Suprapubic skin (tissue), 4 donors: ENCODE data around the gene IFITM1. TPM values are rescaled to one million over a fixed set of nuclear protein-coding genes. Genes with fewer than 3 reads are reported as not detected.

Experiments used
- DNase-seq, 2 donors: peaks; one replicate each; pipeline ENCODE4 v3.0.0-alpha.2; 2019; ENCODE audit warnings: low spot score in 2 of 2
- H3K27ac ChIP-seq: fragments of 200-600 bp; sonication (generic); one replicate; pipeline ENCODE4 v1.5.1; 2019
- H3K27me3 ChIP-seq: fragments of 200-600 bp; sonication (generic); one replicate; pipeline ENCODE4 v1.5.1; 2019
- H3K36me3 ChIP-seq: fragments of 200-600 bp; sonication (generic); one replicate; pipeline ENCODE4 v1.5.1; 2019
- H3K4me1 ChIP-seq: fragments of 200-600 bp; sonication (generic); one replicate; pipeline ENCODE4 v1.5.1; 2019
- H3K4me3 ChIP-seq: fragments of 200-600 bp; sonication (generic); one replicate; pipeline ENCODE4 v1.5.1; 2019; ENCODE audit warnings: mild to moderate bottlenecking
- H3K9me3 ChIP-seq: fragments of 200-600 bp; sonication (generic); one replicate; pipeline ENCODE4 v1.5.1; 2019
- CTCF ChIP-seq, 2 donors: fragments of 200-600 bp in 1 of 2; fragments of 450-650 bp in 1 of 2; sonication (generic) in 1 of 2; IDR thresholded peaks; one replicate each; pipeline ENCODE4 v1.5.1; 2016 to 2019; ENCODE audit warnings: antibody characterized with exemption in 2 of 2, mild to moderate bottlenecking in 1 of 2, moderate library complexity in 1 of 2
- EP300 ChIP-seq: sonication (generic); formaldehyde crosslinking; IDR thresholded peaks from one replicate; pipeline ENCODE4 v1.6.1; 2017; ENCODE audit warnings: antibody characterized with exemption
- POLR2A ChIP-seq, 2 donors: fragments of 450-650 bp; IDR thresholded peaks; one replicate each; pipeline ENCODE4 v1.6.1; 2017; ENCODE audit warnings: antibody characterized with exemption in 2 of 2, mild to moderate bottlenecking in 2 of 2, moderate library complexity in 2 of 2
- POLR2AphosphoS5 ChIP-seq, 3 donors: sonication (generic); formaldehyde crosslinking; IDR thresholded peaks; one replicate each; pipeline ENCODE4 v1.6.1; 2017; ENCODE audit warnings: antibody characterized with exemption in 3 of 3
- WGBS: methylation state at CpG from one replicate; pipeline ENCODE4 v1.1.5; 2018; 5-methylcytosine and 5-hydroxymethylcytosine counted together
- total RNA-seq, 4 donors: library from RNA; depleted of rRNA; stranded (reverse); fragments of >200 nt; gene quantifications; one replicate each; pipeline ENCODE4 v1.1.0, GENCODE V29; 2016

The IFITM1 gene
- total RNA-seq, 4 donors from 2014 or later = 50.7 to 128 (median 67.6) TPM

- Histone ChIP-seq H3K36me3 (peaks cover 3% of the 10 kb centered on the region), H3K9me3 (no peaks in the 10 kb centered on the region), H3K27ac (peak within 1 kb of the TSS; percentile 56), H3K4me3 (peak within 1 kb of the TSS; percentile 83), H3K4me1 (peaks cover 24% of the 10 kb centered on the region), H3K27me3 (peaks cover 32% of the 10 kb centered on the region)
- TF ChIP-seq POLR2AphosphoS5 (IDR thresholded peaks at IDR 0.05) (no peak), POLR2A (IDR thresholded peaks at IDR 0.05) (no peak), CTCF (IDR thresholded peaks at IDR 0.05) (no peak), EP300 (no peak)
- 2% methylated on average over 38 of the region's 112 CpGs for WGBS
- DNase-seq = peak; percentile 84 to 85
Observed at GRCh38 chr11:288478-289397, 25.1 kb upstream of the IFITM1 start, which contains the start of gene PGGHG. TSS of gene PGGHG (plus strand) at chr11:289126. CDS start at chr11:289817, 691 bp downstream.

- H3K27ac ChIP-seq = peak overlapping the region; percentile 56
- TF ChIP-seq POLR2AphosphoS5 (IDR thresholded peaks at IDR 0.05) (no peak), POLR2A (IDR thresholded peaks at IDR 0.05) (no peak), CTCF (IDR thresholded peaks at IDR 0.05) (no peak), EP300 (no peak)
- 36% methylated on average over 5 of the region's 14 CpGs for WGBS
- peaks cover 26% of the 10 kb centered on the region for H3K27me3 ChIP-seq
- H3K4me3 ChIP-seq = peak overlapping the region; percentile 83
- peak; percentile 67 to 79 for DNase-seq
- peaks cover 7% of the 10 kb centered on the region for H3K36me3 ChIP-seq
- H3K4me1 ChIP-seq = peaks cover 24% of the 10 kb centered on the region
- H3K9me3 ChIP-seq = no peaks in the 10 kb centered on the region
Observed at GRCh38 chr11:289398-289711, 24.5 kb upstream of the IFITM1 start.

- Histone ChIP-seq H3K4me1 (peaks cover 24% of the 10 kb centered on the region), H3K9me3 (no peaks in the 10 kb centered on the region), H3K27ac (no peak overlapping the region), H3K27me3 (peaks cover 19% of the 10 kb centered on the region), H3K4me3 (peak overlapping the region; percentile 83), H3K36me3 (peaks cover 7% of the 10 kb centered on the region)
- peak; percentile 69 to 76 for DNase-seq
- TF ChIP-seq EP300 (no peak), POLR2A (IDR thresholded peaks at IDR 0.05) (no peak), POLR2AphosphoS5 (IDR thresholded peaks at IDR 0.05) (no peak), CTCF (IDR thresholded peaks at IDR 0.05) (no peak)
- 94% methylated on average over 19 of the region's 48 CpGs for WGBS
Observed at GRCh38 chr11:289712-290620, 23.9 kb upstream of the IFITM1 start.

- TF ChIP-seq CTCF (IDR thresholded peaks at IDR 0.05) = no peak
- TF ChIP-seq POLR2AphosphoS5 (IDR thresholded peaks at IDR 0.05) = no peak
- no peak for TF ChIP-seq EP300
- TF ChIP-seq POLR2A (IDR thresholded peaks at IDR 0.05) = no peak
- Histone ChIP-seq H3K9me3 (no peaks in the 10 kb centered on the region), H3K36me3 (peaks cover 7% of the 10 kb centered on the region), H3K27ac (no peak overlapping the region), H3K4me3 (no peak overlapping the region), H3K27me3 (peaks cover 12% of the 10 kb centered on the region), H3K4me1 (peaks cover 24% of the 10 kb centered on the region)
- WGBS = 91% methylated on average over 5 of the region's 13 CpGs
- DNase-seq = peak; percentile 61 to 76
Observed at GRCh38 chr11:290621-291231, 23.1 kb upstream of the IFITM1 start.
